Measurements from ENCODE around the gene AGO1.

Gene AGO1

GRCh38 chr1:35876988-35877387, 6.0 kb upstream of the AGO1 start:
- TF ChIP-seq CTCF (IDR thresholded peaks at IDR 0.05; ENCODE audit: control extremely low read depth, extremely low read depth, low read depth, missing control alignments) = no peak
- POLR2A ChIA-PET = no interaction called here
- no peak for DNase-seq (ENCODE audit: extremely low spot score)
- CTCF ChIA-PET = no interaction called here

- no peak for TF ChIP-seq CTCF (IDR thresholded peaks at IDR 0.05; ENCODE audit: control extremely low read depth, extremely low read depth, low read depth, missing control alignments)
- DNase-seq (ENCODE audit: extremely low spot score) = no peak
- ChIA-PET POLR2A (no interaction called here), CTCF (interaction anchor here (1.1 to 4.5 kb wide), 11 partner anchors 9 to 306 kb away, joined by 3 to 25 read pairs (median 6); no protein-coding TSS in a partner anchor)
These were observed 1.1 kb upstream of the AGO1 start for GRCh38 chr1:35881850-35882273.

- no peak for DNase-seq (ENCODE audit: extremely low spot score)
- ChIA-PET CTCF (interaction anchor here (1.0 to 4.5 kb wide), 16 partner anchors 9 to 306 kb away, joined by 3 to 25 read pairs (median 6); no protein-coding TSS in a partner anchor), POLR2A (no interaction called here)
- no peak for TF ChIP-seq CTCF (IDR thresholded peaks at IDR 0.05; ENCODE audit: control extremely low read depth, extremely low read depth, low read depth, missing control alignments)
These were observed 444 bp upstream of the AGO1 start for GRCh38 chr1:35882586-35882944.

GRCh38 chr1:35883635-35884101, 659 bp downstream of the AGO1 start:
- CTCF ChIA-PET = interaction anchor here (0.6 to 4.5 kb wide), 25 partner anchors 8 to 305 kb away, joined by 3 to 25 read pairs (median 5); no protein-coding TSS in a partner anchor
- POLR2A ChIA-PET = interaction anchor here (0.5 kb wide), 1 partner anchor 24 kb away, joined by 3 read pairs; no protein-coding TSS in a partner anchor
- DNase-seq (ENCODE audit: extremely low spot score) = peak; percentile 77
- TF ChIP-seq CTCF (IDR thresholded peaks at IDR 0.05; ENCODE audit: control extremely low read depth, extremely low read depth, low read depth, missing control alignments) = no peak

GRCh38 chr1:35884934-35885333, 1.9 kb downstream of the AGO1 start:
- POLR2A ChIA-PET = no interaction called here
- CTCF ChIA-PET = interaction anchor here (0.9 to 4.5 kb wide), 2 partner anchors 12 kb away, joined by 3 to 14 read pairs; no protein-coding TSS in a partner anchor
- DNase-seq (ENCODE audit: extremely low spot score) = no peak
- no peak for TF ChIP-seq CTCF (IDR thresholded peaks at IDR 0.05; ENCODE audit: control extremely low read depth, extremely low read depth, low read depth, missing control alignments)

GRCh38 chr1:35885961-35886558, 3.1 kb downstream of the AGO1 start:
- ChIA-PET POLR2A (no interaction called here), CTCF (interaction anchor here (0.9 to 1.1 kb wide), 2 partner anchors 13 to 201 kb away, joined by 3 read pairs; no protein-coding TSS in a partner anchor)
- no peak for TF ChIP-seq CTCF (IDR thresholded peaks at IDR 0.05; ENCODE audit: control extremely low read depth, extremely low read depth, low read depth, missing control alignments)
- DNase-seq (ENCODE audit: extremely low spot score) = no peak

All from GM10248 (cell line).